Calu3 (cell line): Measurements from ENCODE around the gene ZNF367. TPM values are rescaled to one million over a fixed set of nuclear protein-coding genes. Genes with fewer than 3 reads are reported as not detected.

Experiments used
- BruUV-seq: library from RNA; stranded (reverse); fragments of 400-500 nt; replicated peaks from 2 replicates; lab custom pipeline; 2021; lab: Mats Ljungman, UMichigan
- CTCF ChIA-PET: fragments of 300-600 bp; sonication (Branson Sonifier 250); formaldehyde crosslinking; loops from one replicate; lab custom pipeline; 2022; ENCODE audit warnings: antibody characterized with exemption; lab: Charles Lee
- DNase-seq: peaks from one replicate; pipeline ENCODE4 v3.0.0; 2022
- H3K27ac Mint-ChIP-seq: one replicate; pipeline ENCODE4 v1.8.0; 2022; ENCODE audit warnings: mixed read lengths; ENCODE audit not compliant: unreplicated experiment
- H3K27me3 Mint-ChIP-seq: one replicate; pipeline ENCODE4 v1.8.0; 2022; ENCODE audit warnings: mixed read lengths; ENCODE audit not compliant: unreplicated experiment
- H3K36me3 Mint-ChIP-seq: one replicate; pipeline ENCODE4 v1.8.0; 2022; ENCODE audit warnings: mild to moderate bottlenecking, moderate library complexity, mixed read lengths; ENCODE audit not compliant: insufficient read depth, unreplicated experiment
- H3K4me1 Mint-ChIP-seq: one replicate; pipeline ENCODE4 v1.8.0; 2022; ENCODE audit warnings: mild to moderate bottlenecking, low read depth, mixed read lengths; ENCODE audit not compliant: unreplicated experiment
- H3K4me3 Mint-ChIP-seq: one replicate; pipeline ENCODE4 v1.8.0; 2022; ENCODE audit warnings: mild to moderate bottlenecking, low read depth, moderate library complexity, mixed read lengths; ENCODE audit not compliant: unreplicated experiment
- H3K9me3 Mint-ChIP-seq: one replicate; pipeline ENCODE4 v1.8.0; 2022; ENCODE audit warnings: low read depth, mixed read lengths; ENCODE audit not compliant: unreplicated experiment
- CTCF ChIP-seq: fragments of 200-600 bp; IDR thresholded peaks from one replicate; pipeline ENCODE4 v1.8.0; 2022; ENCODE audit warnings: antibody characterized with exemption; ENCODE audit not compliant: unreplicated experiment
- intact Hi-C: fragments of 100-400 bp; cut with micrococcal nuclease; formaldehyde crosslinking; loops from one replicate; pipeline ENCODE4 v1.10.0; 2022; ENCODE audit not compliant: unreplicated experiment
- total RNA-seq: library from RNA; stranded (reverse); gene quantifications from 2 replicates; pipeline ENCODE4 v1.2.3, GENCODE V29; 2022

Gene ZNF367
- total RNA-seq, 1 experiment from 2014 or later = 9.6 TPM

- peak; percentile 73 for DNase-seq
- BruUV-seq = no TSS peak
- TF ChIP-seq CTCF = no peak
- Mint-ChIP-seq H3K4me3 (no peak overlapping the region), H3K9me3 (no peaks in the 10 kb centered on the region), H3K36me3 (peaks cover 16% of the 10 kb centered on the region), H3K27ac (peak overlapping the region; percentile 72), H3K27me3 (no peaks in the 10 kb centered on the region), H3K4me1 (peaks cover 7% of the 10 kb centered on the region)
- CTCF ChIA-PET = interaction anchor here (0.7 to 1.1 kb wide), 3 partner anchors 10 to 23 kb away, joined by 3 to 5 read pairs (median 4); no protein-coding TSS in a partner anchor
- intact Hi-C loops = loop anchor here (2.0 kb wide), 1 partner anchor 26 kb away; no protein-coding TSS in a partner anchor
These were observed 27.0 kb downstream of the ZNF367 start for GRCh38 chr9:96391021-96391765.

GRCh38 chr9:96388144-96388543 lies 30.0 kb downstream of the ZNF367 start:
- Mint-ChIP-seq H3K9me3 (no peaks in the 10 kb centered on the region), H3K27ac (no peak overlapping the region), H3K4me3 (no peak overlapping the region), H3K4me1 (peaks cover 7% of the 10 kb centered on the region), H3K27me3 (no peaks in the 10 kb centered on the region), H3K36me3 (peaks cover 23% of the 10 kb centered on the region)
- no peak for TF ChIP-seq CTCF
- CTCF ChIA-PET = no interaction called here
- no peak for DNase-seq
- BruUV-seq = no TSS peak
- intact Hi-C loops = no loop called here

- CTCF ChIA-PET = no interaction called here
- peaks cover 35% of the 10 kb centered on the region for H3K36me3 Mint-ChIP-seq
- no TSS peak for BruUV-seq
These were observed 32.0 kb downstream of the ZNF367 start for GRCh38 chr9:96386157-96386556.

More at GRCh38 chr9:96386157-96386556, 32.0 kb downstream of the ZNF367 start:
- Mint-ChIP-seq H3K4me3 (no peak overlapping the region), H3K27ac (peak overlapping the region; percentile 45), H3K4me1 (peaks cover 17% of the 10 kb centered on the region), H3K27me3 (no peaks in the 10 kb centered on the region), H3K9me3 (no peaks in the 10 kb centered on the region)
- no peak for TF ChIP-seq CTCF
- no peak for DNase-seq
- intact Hi-C loops = no loop called here
